GM12878 (cell line): ENCODE measurements around the gene CFAP300. TPM values are rescaled to one million over a fixed set of nuclear protein-coding genes. Genes with fewer than 3 reads are reported as not detected.

Experiments
- ATAC-seq: fragments of 200-7000 bp; cut with Tn5 transposase; 3 replicates; pipeline ENCODE4 v1.9.1; 2020; ENCODE audit warnings: mild to moderate bottlenecking, moderate library complexity
- BruUV-seq: library from RNA; stranded (reverse); fragments of 400-500 nt; replicated peaks from 2 replicates; lab custom pipeline; 2021; lab: Mats Ljungman, UMichigan
- CTCF ChIA-PET: fragments of 300-600 bp; sonication (Branson Sonifier 250); formaldehyde crosslinking; extraction: SDS; loops from one replicate; lab custom pipeline; 2021; ENCODE audit warnings: inconsistent platforms; lab: Yijun Ruan, JAX
- POLR2A ChIA-PET: fragments of 350-600 bp; formaldehyde crosslinking; extraction: SDS; loops from one replicate; lab custom pipeline; 2021; ENCODE audit warnings: inconsistent platforms; lab: Charles Lee
- RAD21 ChIA-PET: fragments of 300-600 bp; sonication (Branson Sonifier 250); formaldehyde crosslinking; loops from one replicate; lab custom pipeline; 2023; ENCODE audit warnings: antibody characterized with exemption; ENCODE audit not compliant: unreplicated experiment; lab: Charles Lee
- SMC1A ChIA-PET: fragments of 300-600 bp; sonication (Branson Sonifier 250); formaldehyde crosslinking; loops from one replicate; lab custom pipeline; 2023; ENCODE audit not compliant: unreplicated experiment, uncharacterized antibody; lab: Charles Lee
- DNase-seq: peaks from one replicate; pipeline ENCODE4 v3.0.0-alpha.2; 2011; ENCODE audit warnings: low read depth, low spot score
- FAIRE-seq: peaks from 3 replicates; lab custom pipeline; 2011; peaks lifted over from hg19 to GRCh38; lab: Jason Lieb, UNC
- H2AFZ ChIP-seq: 2 replicates; pipeline ENCODE4 v1.6.0; 2011; ENCODE audit warnings: low read depth, low read length, control low read depth; ENCODE audit not compliant: control insufficient read depth
- H3K27ac ChIP-seq: 2 replicates; pipeline ENCODE4 v1.5.1; 2011; ENCODE audit warnings: control low read depth; ENCODE audit not compliant: control insufficient read depth, insufficient read depth
- H3K27me3 ChIP-seq, 2 experiments: replicated peaks in 1 of 2; 2 replicates each; pipeline versions ENCODE4 v1.6.0 to v1.6.1; 2011; ENCODE audit warnings: low read length in 1 of 2; ENCODE audit not compliant: control insufficient read depth in 2 of 2, insufficient read depth in 2 of 2
- H3K36me3 ChIP-seq, 2 experiments: 2 replicates each; pipeline ENCODE4 v1.5.1; 2011; ENCODE audit warnings: low read length in 1 of 2; ENCODE audit not compliant: control insufficient read depth in 2 of 2, insufficient read depth in 2 of 2
- H3K4me1 ChIP-seq: 2 replicates; pipeline ENCODE4 v1.6.1; 2011; ENCODE audit warnings: mild to moderate bottlenecking, low read length, moderate library complexity, mixed read lengths; ENCODE audit not compliant: control insufficient read depth, insufficient read depth
- H3K4me2 ChIP-seq: 2 replicates; pipeline ENCODE4 v1.6.0; 2011; ENCODE audit warnings: control low read depth; ENCODE audit not compliant: control insufficient read depth, insufficient read depth
- H3K4me3 ChIP-seq: fragments of 200-600 bp; sonication (generic); 2 replicates; pipeline ENCODE4 v1.5.1; 2016
- H3K79me2 ChIP-seq: 2 replicates; pipeline ENCODE4 v1.6.0; 2011; ENCODE audit warnings: low read length; ENCODE audit not compliant: control insufficient read depth, insufficient read depth
- H3K9ac ChIP-seq: 2 replicates; pipeline ENCODE4 v1.8.0; 2011; ENCODE audit warnings: low read length, control low read depth, mixed read lengths; ENCODE audit not compliant: control insufficient read depth, insufficient read depth
- H3K9me3 ChIP-seq: replicated peaks from 3 replicates; pipeline ENCODE4 v1.5.1; 2011; ENCODE audit warnings: mild to moderate bottlenecking, low read length; ENCODE audit not compliant: control insufficient read depth, insufficient read depth
- H4K20me1 ChIP-seq: 2 replicates; pipeline ENCODE4 v1.6.0; 2011; ENCODE audit not compliant: control insufficient read depth, insufficient read depth
- BCL11A ChIP-seq: IDR thresholded peaks from 2 replicates; pipeline ENCODE4 v1.6.1; 2011; ENCODE audit warnings: low read depth, low read length
- CBFB ChIP-seq: IDR thresholded peaks from 2 replicates; pipeline ENCODE4 v1.6.1; 2016; ENCODE audit warnings: antibody characterized with exemption, low read depth
- CEBPB ChIP-seq, 2 experiments: fragments of 150-350 bp in 1 of 2; IDR thresholded peaks; 2 replicates each; pipeline ENCODE4 v1.6.1; 2012 to 2014; ENCODE audit warnings: low read depth in 2 of 2, low read length in 2 of 2, borderline replicate concordance in 1 of 2, inconsistent platforms in 1 of 2
- CHD4 ChIP-seq: fragments of 200-600 bp; sonication (generic); IDR thresholded peaks from 2 replicates; pipeline ENCODE4 v1.6.1; 2016; ENCODE audit warnings: mild to moderate bottlenecking
- DPF2 ChIP-seq: fragments of 450-650 bp; IDR thresholded peaks from 2 replicates; pipeline ENCODE4 v1.6.1; 2017; ENCODE audit warnings: mild to moderate bottlenecking
- E2F4 ChIP-seq: IDR thresholded peaks from 2 replicates; pipeline ENCODE4 v1.6.1; 2012; ENCODE audit warnings: low read depth, low read length, improper control_type of control experiment
- HDAC2 ChIP-seq: fragments of 200-600 bp; sonication (generic); IDR thresholded peaks from 2 replicates; pipeline ENCODE4 v1.6.1; 2017
- KDM1A ChIP-seq: fragments of 200-600 bp; sonication (generic); IDR thresholded peaks from 2 replicates; pipeline ENCODE4 v1.6.1; 2016; ENCODE audit warnings: borderline replicate concordance
- PKNOX1 ChIP-seq: fragments of 450-650 bp; IDR thresholded peaks from 2 replicates; pipeline ENCODE4 v1.6.1; 2016; ENCODE audit warnings: mild to moderate bottlenecking
- POLR2AphosphoS5 ChIP-seq: IDR thresholded peaks from 2 replicates; pipeline ENCODE4 v1.6.1; 2011; ENCODE audit warnings: mild to moderate bottlenecking, low read length, inconsistent platforms
- RELA ChIP-seq: fragments of 450-650 bp; IDR thresholded peaks from 2 replicates; pipeline ENCODE4 v1.8.0; 2014; ENCODE audit warnings: borderline replicate concordance; ENCODE audit not compliant: partially characterized antibody
- SMARCA5 ChIP-seq: fragments of 450-650 bp; IDR thresholded peaks from 2 replicates; pipeline ENCODE4 v1.6.1; 2017; ENCODE audit warnings: mild to moderate bottlenecking
- SP1 ChIP-seq: IDR thresholded peaks from one replicate; pipeline ENCODE4 v1.6.1; 2011; ENCODE audit warnings: low read depth, low read length
- YBX1 ChIP-seq: fragments of 450-650 bp; IDR thresholded peaks from 2 replicates; pipeline ENCODE4 v1.6.1; 2016; ENCODE audit warnings: antibody characterized with exemption
- ZBTB40 ChIP-seq: fragments of 450-650 bp; IDR thresholded peaks from 2 replicates; pipeline ENCODE4 v1.6.1; 2016; ENCODE audit warnings: mild to moderate bottlenecking, moderate library complexity, borderline replicate concordance
- WGBS: methylation state at CpG from one replicate; pipeline ENCODE4 v1.1.6; 2016; ENCODE audit warnings: low lambda C conversion rate; ENCODE audit not compliant: insufficient replicate concordance, insufficient coverage; ENCODE audit errors: missing lambda C conversion rate; 5-methylcytosine and 5-hydroxymethylcytosine counted together
- in situ Hi-C: fragments of 300-500 bp; cut with MboI; formaldehyde crosslinking; loops from 9 replicates; pipeline ENCODE4 v1.14.3; 2018; ENCODE audit warnings: mixed read lengths
- intact Hi-C: fragments of 100-400 bp; cut with micrococcal nuclease; formaldehyde crosslinking; loops from one replicate; pipeline ENCODE4 v1.14.2; 2022; ENCODE audit not compliant: unreplicated experiment
- polyA plus RNA-seq, 11 experiments: library from polyadenylated mRNA; depleted of rRNA in 4 of 11; unstranded in 6 of 11; stranded (reverse) in 5 of 11; fragments of >200 nt; fragmentation: Nextera tagmentation in 4 of 11; fragmentation: Illumina TruSeq in 1 of 11; extraction: Ambion mirVana in 4 of 11; extraction: Trizol in 1 of 11; gene quantifications; 1 replicate in 1 of 11; 2 replicates in 10 of 11; pipeline versions ENCODE4 v1.2.1 to v1.2.3, GENCODE V29; 2011 to 2016; ENCODE audit warnings: inconsistent platforms in 2 of 11, missing spikeins in 2 of 11, low read depth in 1 of 11
- total RNA-seq, 4 experiments: library from RNA; depleted of rRNA in 3 of 4; stranded (reverse); fragments of >200 nt in 3 of 4; fragmentation: Illumina TruSeq in 1 of 4; extraction: Trizol in 1 of 4; gene quantifications; 2 replicates each; pipeline versions ENCODE4 v1.2.1 to v1.2.3, GENCODE V29; 2013 to 2021
- TF ChIP-seq, protein P1 (sequence below): fragments of 450-650 bp; IDR thresholded peaks from 2 replicates; pipeline ENCODE4 v1.6.1; 2016; ENCODE audit warnings: mild to moderate bottlenecking

The CFAP300 gene
- total and polyA plus RNA-seq, 10 of the 15 experiments (the other 5 are each of a cell fraction or from before 2014, with no cell fraction given) = not detected

DNA sequence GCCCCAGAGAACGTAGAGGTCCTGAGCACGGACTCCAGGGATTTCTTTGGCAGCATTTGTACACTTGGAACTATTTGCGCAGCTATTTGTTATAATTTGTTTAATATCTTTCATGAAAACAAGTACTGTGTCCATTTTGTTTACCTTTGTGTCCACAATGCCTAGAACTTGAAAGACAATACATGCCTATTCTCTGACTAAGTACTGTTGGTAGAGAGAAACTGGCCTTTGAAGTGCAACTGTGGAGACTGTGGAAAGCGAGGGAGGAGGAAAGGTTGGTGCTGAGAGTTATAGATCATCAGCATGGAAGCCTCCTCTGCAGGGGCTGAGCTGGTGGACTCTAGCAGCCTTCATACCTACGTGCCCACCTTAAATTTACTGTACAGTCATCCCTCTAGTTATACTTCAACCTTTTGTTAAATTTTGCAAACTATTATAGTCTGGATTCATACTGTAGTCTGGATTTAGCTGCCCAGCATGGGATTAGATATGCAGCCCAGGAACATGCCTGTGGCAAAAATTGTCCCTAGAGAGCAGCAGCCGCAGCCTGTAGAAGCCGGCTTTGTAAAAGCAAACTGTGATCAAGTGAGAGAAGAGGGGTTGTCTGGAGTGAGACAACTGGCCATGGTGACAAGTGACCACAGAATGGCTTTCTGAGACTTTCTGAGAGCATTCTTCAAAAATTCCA lies 38.8 kb downstream of the CFAP300 start:
- intact Hi-C loops = no loop called here
- WGBS = 59% methylated on average over 7 of the region's 7 CpGs
- Histone ChIP-seq H3K9ac (no peak overlapping the region), H3K4me1 (no peaks in the 10 kb centered on the region), H2AFZ (no peak overlapping the region), H3K27ac (no peak overlapping the region), H3K4me2 (no peak overlapping the region), H3K36me3 (no peaks in the 10 kb centered on the region), H3K4me3 (no peak overlapping the region), H3K79me2 (no peaks in the 10 kb centered on the region), H3K27me3 (no peaks in the 10 kb centered on the region), H4K20me1 (no peaks in the 10 kb centered on the region), H3K9me3 (no peaks in the 10 kb centered on the region)
- ChIA-PET CTCF (no interaction called here), SMC1A (no interaction called here), RAD21 (no interaction called here), POLR2A (no interaction called here)
- ATAC-seq (no peak), FAIRE-seq (no peak), DNase-seq (no peak)
- BruUV-seq = no TSS peak
- TF ChIP-seq SP1 (no peak), CEBPB (IDR thresholded peaks at IDR 0.05; ENCODE audit: borderline replicate concordance in 1 of 2, low read depth in 2 of 2, low read length in 2 of 2) (no peak), CBFB (no peak), BCL11A (no peak), YBX1 (no peak), PKNOX1 (no peak), SMARCA5 (no peak), E2F4 (no peak), ZBTB40 (no peak), HDAC2 (no peak), CHD4 (no peak), RELA (no peak), POLR2AphosphoS5 (no peak), KDM1A (no peak), DPF2 (no peak)
- TF ChIP-seq, protein P1, sequence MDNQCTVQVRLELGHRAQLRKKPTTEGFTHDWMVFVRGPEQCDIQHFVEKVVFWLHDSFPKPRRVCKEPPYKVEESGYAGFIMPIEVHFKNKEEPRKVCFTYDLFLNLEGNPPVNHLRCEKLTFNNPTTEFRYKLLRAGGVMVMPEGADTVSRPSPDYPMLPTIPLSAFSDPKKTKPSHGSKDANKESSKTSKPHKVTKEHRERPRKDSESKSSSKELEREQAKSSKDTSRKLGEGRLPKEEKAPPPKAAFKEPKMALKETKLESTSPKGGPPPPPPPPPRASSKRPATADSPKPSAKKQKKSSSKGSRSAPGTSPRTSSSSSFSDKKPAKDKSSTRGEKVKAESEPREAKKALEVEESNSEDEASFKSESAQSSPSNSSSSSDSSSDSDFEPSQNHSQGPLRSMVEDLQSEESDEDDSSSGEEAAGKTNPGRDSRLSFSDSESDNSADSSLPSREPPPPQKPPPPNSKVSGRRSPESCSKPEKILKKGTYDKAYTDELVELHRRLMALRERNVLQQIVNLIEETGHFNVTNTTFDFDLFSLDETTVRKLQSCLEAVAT = no peak
- in situ Hi-C loops = no loop called here
